GM19452 (cell line): ENCODE data around the gene LIMS2.

Source experiments
- ATAC-seq: cut with Tn5 transposase; IDR thresholded peaks from one replicate; pipeline ENCODE4 v1.9.1; 2021; ENCODE audit not compliant: unreplicated experiment

The LIMS2 gene

GRCh38 chr2:127659408-127660290 lies 15.7 kb downstream of the LIMS2 start:
- no peak for ATAC-seq

GRCh38 chr2:127658641-127659407 lies 16.5 kb downstream of the LIMS2 start:
- no peak for ATAC-seq

DNA sequence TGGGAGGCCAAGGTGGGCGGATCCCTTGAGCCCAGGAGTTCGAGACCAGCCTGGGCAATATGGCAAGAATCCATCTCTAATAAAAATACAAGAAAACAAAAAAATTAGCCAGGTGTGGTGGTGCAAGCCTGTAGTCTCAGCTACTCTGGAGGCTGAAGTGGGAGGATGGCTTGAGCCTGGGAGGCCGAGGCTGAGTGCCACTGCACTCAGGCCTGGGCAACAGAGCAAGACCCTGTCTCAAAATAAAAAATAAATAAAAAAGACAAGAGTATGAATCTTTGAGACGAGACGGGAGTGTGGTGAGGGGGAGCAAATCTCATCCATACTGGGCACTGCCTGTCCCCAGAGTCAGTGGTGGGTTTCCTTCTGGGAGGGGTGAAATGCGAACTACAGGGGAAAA lies 17.2 kb downstream of the LIMS2 start:
- ATAC-seq = no peak

GRCh38 chr2:127657232-127657595 lies 18.1 kb downstream of the LIMS2 start:
- ATAC-seq = no peak

DNA sequence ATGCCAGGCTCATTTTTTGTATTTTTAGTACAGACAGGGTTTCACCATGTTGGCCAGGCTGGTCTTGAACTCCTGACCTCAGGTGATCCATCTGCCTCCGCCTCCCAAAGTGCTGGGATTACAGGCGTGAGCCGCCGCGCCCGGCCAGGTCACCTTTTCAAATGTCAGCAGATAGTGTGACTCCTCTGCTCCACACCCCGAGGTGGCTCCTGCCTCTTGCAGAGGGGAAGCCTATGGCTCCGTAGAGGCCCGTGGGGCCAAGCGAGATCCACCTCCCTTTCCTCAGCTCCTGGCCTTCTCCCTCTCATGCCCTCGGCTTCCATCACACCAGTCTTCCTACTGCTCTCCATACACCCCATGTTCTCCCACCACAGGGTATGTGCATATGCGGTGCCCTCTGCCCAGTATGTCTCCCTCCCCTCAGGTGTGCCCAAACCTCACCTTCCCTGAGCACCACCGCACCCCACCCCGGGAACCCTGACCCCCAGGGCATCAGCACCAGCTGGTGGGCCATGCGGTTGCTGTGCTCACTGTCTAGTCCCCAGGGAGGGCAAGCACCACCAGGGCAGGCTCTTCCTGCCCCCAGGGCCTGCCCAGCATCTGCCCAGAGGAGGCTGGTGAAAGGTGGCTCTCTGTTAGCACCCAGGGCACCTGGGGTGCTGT lies 18.6 kb downstream of the LIMS2 start:
- no peak for ATAC-seq

DNA sequence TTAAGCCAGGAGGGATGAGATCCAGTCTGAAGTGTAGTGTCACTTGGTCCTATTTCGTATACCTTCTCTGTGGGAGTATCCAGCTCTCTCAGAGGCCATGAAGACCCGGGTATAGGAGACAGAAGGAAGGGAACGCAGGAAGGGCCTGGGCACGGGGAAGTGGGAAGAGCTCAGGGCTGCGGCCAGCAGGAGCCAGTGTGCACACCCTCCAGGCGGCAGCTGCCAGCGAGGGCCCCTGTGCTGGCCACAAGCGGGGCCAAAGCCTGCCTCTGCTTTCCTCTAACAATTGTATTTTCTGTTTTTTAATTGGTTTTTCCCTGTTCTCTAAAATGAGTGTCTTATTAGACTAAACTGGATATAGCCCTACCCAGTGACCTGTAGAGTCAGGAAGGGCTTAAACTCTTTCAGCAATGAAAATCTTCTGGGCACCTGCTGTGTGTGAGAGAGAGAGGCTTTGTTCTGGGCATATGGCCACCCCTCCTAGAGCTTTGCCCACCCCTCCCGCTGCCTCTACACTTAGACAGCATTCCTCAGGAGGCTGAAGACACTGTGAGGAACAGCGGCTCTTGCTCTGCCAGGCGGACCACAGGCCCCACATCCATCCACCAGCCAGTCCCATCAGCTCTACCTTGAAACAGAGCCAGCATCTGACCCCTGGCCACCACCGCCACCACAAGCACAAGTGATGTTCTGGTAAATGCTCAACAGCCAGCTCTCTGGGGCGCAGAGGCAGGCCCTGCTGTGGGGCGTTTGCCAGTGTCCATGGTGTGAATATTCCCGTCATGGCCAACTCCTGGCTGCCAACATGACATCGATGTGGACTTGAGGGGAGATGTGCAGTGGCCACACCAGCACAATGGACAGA lies 19.9 kb downstream of the LIMS2 start:
- ATAC-seq = no peak

- ATAC-seq = no peak
These were observed 20.5 kb downstream of the LIMS2 start for GRCh38 chr2:127654838-127655175.

DNA sequence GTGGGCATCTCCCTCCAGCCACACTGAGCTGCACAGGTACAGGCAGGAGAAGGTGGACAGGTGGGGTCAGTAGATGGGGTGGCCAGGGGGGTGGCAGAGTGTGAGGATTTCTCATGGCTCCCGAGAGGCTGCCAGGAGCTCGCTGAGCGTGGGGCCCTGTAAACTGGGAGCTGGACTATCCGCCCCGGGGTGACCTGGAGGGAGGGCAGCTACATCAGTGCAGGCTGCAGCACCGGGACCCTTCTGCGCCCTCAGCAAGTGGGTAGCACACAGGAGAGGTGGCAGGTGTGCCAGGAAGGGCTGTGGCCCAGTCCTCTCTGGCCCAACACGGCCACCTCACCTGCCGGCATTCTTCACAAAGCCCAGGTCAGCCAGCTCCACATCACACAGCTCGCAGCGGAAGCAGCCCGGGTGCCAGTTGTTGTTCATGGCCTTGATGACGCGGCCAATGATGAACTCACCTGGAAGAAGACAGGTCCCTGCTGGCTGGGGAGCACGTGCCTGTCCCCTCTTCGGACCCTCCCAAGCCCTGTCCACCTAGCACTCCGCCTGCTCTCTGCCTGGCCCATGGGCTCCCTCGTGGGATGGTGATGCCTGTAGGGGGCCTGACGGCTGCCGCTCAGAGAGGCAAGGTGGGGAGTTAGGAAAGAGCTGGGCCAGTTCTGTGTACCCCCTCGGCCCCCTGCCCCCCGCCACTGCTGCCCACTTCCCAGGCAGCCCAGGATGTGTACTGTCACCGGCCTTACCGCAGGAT lies 21.1 kb downstream of the LIMS2 start:
- no peak for ATAC-seq

- no peak for ATAC-seq
These were observed 21.8 kb downstream of the LIMS2 start for GRCh38 chr2:127653421-127654083.

GRCh38 chr2:127652786-127653357 lies 22.5 kb downstream of the LIMS2 start:
- no peak for ATAC-seq

- no peak for ATAC-seq
These were observed 23.3 kb downstream of the LIMS2 start for GRCh38 chr2:127651971-127652550.

DNA sequence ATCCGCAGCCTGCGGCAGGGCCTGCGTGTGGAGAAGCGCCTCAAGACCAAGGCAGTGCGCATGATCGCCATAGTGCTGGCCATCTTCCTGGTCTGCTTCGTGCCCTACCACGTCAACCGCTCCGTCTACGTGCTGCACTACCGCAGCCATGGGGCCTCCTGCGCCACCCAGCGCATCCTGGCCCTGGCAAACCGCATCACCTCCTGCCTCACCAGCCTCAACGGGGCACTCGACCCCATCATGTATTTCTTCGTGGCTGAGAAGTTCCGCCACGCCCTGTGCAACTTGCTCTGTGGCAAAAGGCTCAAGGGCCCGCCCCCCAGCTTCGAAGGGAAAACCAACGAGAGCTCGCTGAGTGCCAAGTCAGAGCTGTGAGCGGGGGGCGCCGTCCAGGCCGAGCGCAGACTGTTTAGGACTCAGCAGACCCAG lies 23.9 kb downstream of the LIMS2 start:
- ATAC-seq = no peak

DNA sequence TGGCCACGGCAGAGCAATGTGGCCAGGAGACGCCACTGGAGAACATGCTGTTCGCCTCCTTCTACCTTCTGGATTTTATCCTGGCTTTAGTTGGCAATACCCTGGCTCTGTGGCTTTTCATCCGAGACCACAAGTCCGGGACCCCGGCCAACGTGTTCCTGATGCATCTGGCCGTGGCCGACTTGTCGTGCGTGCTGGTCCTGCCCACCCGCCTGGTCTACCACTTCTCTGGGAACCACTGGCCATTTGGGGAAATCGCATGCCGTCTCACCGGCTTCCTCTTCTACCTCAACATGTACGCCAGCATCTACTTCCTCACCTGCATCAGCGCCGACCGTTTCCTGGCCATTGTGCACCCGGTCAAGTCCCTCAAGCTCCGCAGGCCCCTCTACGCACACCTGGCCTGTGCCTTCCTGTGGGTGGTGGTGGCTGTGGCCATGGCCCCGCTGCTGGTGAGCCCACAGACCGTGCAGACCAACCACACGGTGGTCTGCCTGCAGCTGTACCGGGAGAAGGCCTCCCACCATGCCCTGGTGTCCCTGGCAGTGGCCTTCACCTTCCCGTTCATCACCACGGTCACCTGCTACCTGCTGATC lies 24.4 kb downstream of the LIMS2 start:
- no peak for ATAC-seq

- ATAC-seq = peak; percentile 19
These were observed 25.1 kb downstream of the LIMS2 start for GRCh38 chr2:127650041-127650784.

GRCh38 chr2:127649684-127650040 lies 25.7 kb downstream of the LIMS2 start:
- ATAC-seq = peak; percentile 63

DNA sequence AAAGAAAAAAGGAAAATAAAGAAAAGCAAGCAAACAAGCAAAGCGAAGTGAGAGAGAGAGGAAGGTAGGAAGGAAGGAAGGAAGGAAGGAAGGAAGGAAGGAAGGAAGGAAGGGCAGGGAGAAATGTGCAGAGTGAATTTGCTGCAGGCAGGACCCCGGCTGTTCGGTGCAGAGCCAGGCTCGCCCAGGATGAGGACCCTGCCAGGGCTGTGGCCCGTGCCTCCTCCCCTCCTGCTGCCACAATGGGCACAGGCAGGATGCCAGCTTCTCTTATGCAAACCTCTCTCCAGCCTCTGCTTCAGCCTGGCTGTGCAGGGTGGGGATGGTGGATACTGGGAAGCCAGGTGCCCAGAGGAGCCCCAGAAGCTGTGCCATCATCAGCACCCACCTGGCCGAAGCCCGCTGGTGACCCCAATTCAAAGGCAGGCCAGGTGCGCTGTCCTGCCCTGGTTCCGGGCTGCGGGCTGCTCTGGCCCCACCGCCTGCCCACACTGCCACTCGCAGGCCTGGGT lies 26.2 kb downstream of the LIMS2 start:
- no peak for ATAC-seq

DNA sequence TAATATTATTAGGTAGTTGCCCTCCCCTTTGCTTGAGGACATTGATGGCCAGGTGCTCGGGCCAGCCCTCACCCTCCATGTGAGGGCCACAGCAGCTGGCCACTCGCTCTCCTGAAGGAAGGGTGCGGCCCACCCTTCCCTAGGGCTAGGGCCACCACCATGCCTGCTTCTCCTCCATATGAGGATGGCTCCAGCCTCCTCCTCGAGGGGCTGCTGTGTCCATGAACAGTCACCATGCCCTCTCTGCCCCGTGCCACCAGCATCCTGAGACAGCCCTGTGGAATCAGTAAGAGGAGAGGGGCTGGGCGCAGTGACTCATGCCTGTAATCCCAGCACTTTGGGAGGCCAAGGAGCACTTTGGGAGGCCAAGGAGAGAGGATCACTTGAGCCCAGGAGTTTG lies 27.0 kb downstream of the LIMS2 start:
- ATAC-seq = no peak
